Liver (tissue), 9 donors: ENCODE data around the gene MYOM3. TPM values are rescaled to one million over a fixed set of nuclear protein-coding genes. Genes with fewer than 3 reads are reported as not detected.

Source experiments
- DNase-seq: peaks from one replicate; pipeline ENCODE4 v3.0.0-alpha.2; 2017; ENCODE audit warnings: low spot score
- H3K27ac ChIP-seq, 2 donors: one replicate each; pipeline ENCODE4 v1.7.0; 2013; ENCODE audit warnings: inconsistent platforms in 2 of 2, low read length in 2 of 2, control low read depth in 1 of 2, low read depth in 1 of 2, mild to moderate bottlenecking in 1 of 2
- H3K27me3 ChIP-seq, 4 donors: one replicate each; pipeline versions ENCODE4 v1.6.1 to v1.7.0; 2013; ENCODE audit warnings: low read length in 3 of 4, inconsistent platforms in 1 of 4, mild to moderate bottlenecking in 1 of 4, moderate library complexity in 1 of 4; ENCODE audit not compliant: control insufficient read depth in 4 of 4, insufficient read depth in 4 of 4
- H3K36me3 ChIP-seq, 4 donors: one replicate each; pipeline versions ENCODE4 v1.6.1 to v1.7.0; 2013; ENCODE audit warnings: low read length in 3 of 4, mild to moderate bottlenecking in 3 of 4, low read depth in 1 of 4, moderate library complexity in 1 of 4; ENCODE audit not compliant: control insufficient read depth in 4 of 4, insufficient read depth in 3 of 4
- H3K4me1 ChIP-seq, 4 donors: one replicate each; pipeline versions ENCODE4 v1.6.1 to v1.7.0; 2013; ENCODE audit warnings: low read length in 3 of 4, mild to moderate bottlenecking in 3 of 4, moderate library complexity in 1 of 4; ENCODE audit not compliant: control insufficient read depth in 4 of 4, insufficient read depth in 4 of 4
- H3K4me3 ChIP-seq, 3 donors: one replicate each; pipeline versions ENCODE4 v1.6.1 to v1.7.0; 2013; ENCODE audit warnings: low read length in 3 of 3, control low read depth in 1 of 3, low read depth in 1 of 3, mild to moderate bottlenecking in 1 of 3
- H3K9ac ChIP-seq, 2 donors: one replicate each; pipeline ENCODE4 v1.7.0; 2013; ENCODE audit warnings: low read length in 2 of 2, mild to moderate bottlenecking in 2 of 2, moderate library complexity in 2 of 2, control low read depth in 1 of 2, low read depth in 1 of 2
- H3K9me3 ChIP-seq, 4 donors: one replicate each; pipeline versions ENCODE4 v1.6.1 to v1.7.0; 2013; ENCODE audit warnings: low read length in 3 of 4; ENCODE audit not compliant: control insufficient read depth in 4 of 4
- EGR1 ChIP-seq, 2 donors: IDR thresholded peaks; 2 replicates each; pipeline ENCODE4 v1.6.1; 2016 to 2018; ENCODE audit warnings: antibody characterized with exemption in 2 of 2, low read depth in 2 of 2
- FOXA1 ChIP-seq: IDR thresholded peaks from 2 replicates; pipeline ENCODE4 v1.6.1; 2016; ENCODE audit warnings: antibody characterized with exemption
- FOXA2 ChIP-seq: IDR thresholded peaks from 2 replicates; pipeline ENCODE4 v1.6.1; 2016; ENCODE audit warnings: antibody characterized with exemption
- GABPA ChIP-seq, 2 donors: IDR thresholded peaks in 1 of 2; conservative IDR thresholded peaks in 1 of 2; 2 replicates each; pipeline ENCODE4 v1.6.1; 2016; ENCODE audit warnings: antibody characterized with exemption in 2 of 2, mild to moderate bottlenecking in 1 of 2, moderate library complexity in 1 of 2
- HNF4A ChIP-seq, 2 donors: conservative IDR thresholded peaks; 2 replicates each; pipeline ENCODE4 v1.6.1; 2016; ENCODE audit warnings: antibody characterized with exemption in 2 of 2, mild to moderate bottlenecking in 2 of 2
- HNF4G ChIP-seq: IDR thresholded peaks from 2 replicates; pipeline ENCODE4 v1.6.1; 2016; ENCODE audit warnings: antibody characterized with exemption
- RAD21 ChIP-seq, 2 donors: IDR thresholded peaks; 2 replicates each; pipeline ENCODE4 v1.6.1; 2016; ENCODE audit warnings: antibody characterized with exemption in 2 of 2, mild to moderate bottlenecking in 2 of 2
- RXRA ChIP-seq, 2 donors: IDR thresholded peaks; 2 replicates each; pipeline ENCODE4 v1.6.1; 2017 to 2018; ENCODE audit warnings: antibody characterized with exemption in 2 of 2, mild to moderate bottlenecking in 1 of 2
- SP1 ChIP-seq: IDR thresholded peaks from 2 replicates; pipeline ENCODE4 v1.6.1; 2018; ENCODE audit warnings: antibody characterized with exemption, mild to moderate bottlenecking
- TAF1 ChIP-seq: conservative IDR thresholded peaks from 2 replicates; pipeline ENCODE4 v1.6.1; 2016; ENCODE audit warnings: antibody characterized with exemption, mild to moderate bottlenecking
- YY1 ChIP-seq: IDR thresholded peaks from 2 replicates; pipeline ENCODE4 v1.6.1; 2016; ENCODE audit warnings: antibody characterized with exemption, mild to moderate bottlenecking
- WGBS: extraction: QIAGEN DNeasy Blood & Tissue Kit; methylation state at CpG from one replicate; pipeline ENCODE4 v1.1.7; 2013; 5-methylcytosine and 5-hydroxymethylcytosine counted together
- polyA plus RNA-seq, 2 donors: library from polyadenylated mRNA; stranded (reverse) in 1 of 2; unstranded in 1 of 2; fragments of 200-250 nt in 1 of 2; fragments of >200 nt in 1 of 2; fragmentation: Nextera tagmentation in 1 of 2; extraction: Ambion mirVana in 1 of 2; gene quantifications; one replicate each; pipeline versions ENCODE4 v1.2.1 to v1.2.3, GENCODE V29; 2013 to 2015
- total RNA-seq, 2 donors: library from RNA; depleted of rRNA; stranded (reverse); fragments of >200 nt; gene quantifications; one replicate each; pipeline ENCODE4 v1.2.3, GENCODE V29; 2014
- TF ChIP-seq, protein P1 (sequence below): IDR thresholded peaks from 2 replicates; pipeline ENCODE4 v1.6.1; 2016; ENCODE audit warnings: antibody characterized with exemption
- TF ChIP-seq, protein P2 (sequence below): fragments of 150-350 bp; IDR thresholded peaks from 2 replicates; pipeline ENCODE4 v1.5.1; 2017; ENCODE audit warnings: improper control_type of control experiment, low read depth, low read length; ENCODE audit not compliant: missing input control
- TF ChIP-seq, protein P3 (sequence below): IDR thresholded peaks from 2 replicates; pipeline ENCODE4 v1.6.1; 2016; ENCODE audit warnings: antibody characterized with exemption
- TF ChIP-seq, protein P4 (sequence below): IDR thresholded peaks from 2 replicates; pipeline ENCODE4 v1.6.1; 2016; ENCODE audit warnings: antibody characterized with exemption
- donor health status: healthy.
- donor health status: healthy.
- donor health status: healthy.
- donor health status: healthy.
- donor health status: healthy.

The MYOM3 gene
- total and polyA plus RNA-seq, 4 donors: 0.01 to 0.17 (median 0.05) TPM; not detected in 1

DNA sequence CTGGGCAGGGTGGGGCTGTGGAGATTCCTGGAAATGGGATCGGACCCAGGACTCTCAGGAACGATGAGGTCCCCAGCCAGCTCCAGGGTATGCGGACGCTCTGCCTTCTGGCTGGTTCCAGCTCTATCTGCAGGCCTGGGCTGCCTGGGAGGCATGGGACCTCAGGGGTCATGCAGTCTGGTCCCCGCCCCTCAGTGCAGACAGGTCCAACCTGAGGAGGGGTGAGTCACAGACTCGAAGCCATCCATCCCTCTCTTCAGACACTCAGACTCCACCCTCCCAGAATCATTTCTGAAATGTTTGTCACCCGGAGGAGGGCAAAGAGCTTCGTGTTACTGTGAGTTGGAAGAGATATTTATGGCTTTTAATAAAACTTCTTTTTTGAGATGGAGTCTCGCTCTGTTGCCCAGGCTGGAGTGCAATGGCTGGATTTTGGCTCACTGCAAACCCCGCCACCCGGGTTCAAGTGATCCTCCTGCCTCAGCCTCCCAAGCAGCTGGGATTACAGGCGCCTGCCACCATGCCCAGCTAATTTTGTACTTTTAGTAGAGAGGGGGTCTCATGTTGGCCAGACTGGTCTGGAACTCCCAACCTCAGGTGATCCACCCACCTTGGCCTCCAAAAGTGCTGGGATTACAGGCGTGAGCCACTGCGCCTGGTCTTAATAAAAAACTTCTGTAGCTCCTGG, 5.9 kb upstream of the MYOM3 start:
- H3K27ac ChIP-seq: no peak overlapping the region
- no peak overlapping the region for H3K9ac ChIP-seq
- H3K27me3 ChIP-seq: no peaks in the 10 kb centered on the region
- TF ChIP-seq HNF4G: no peak
- TF ChIP-seq, protein P1, sequence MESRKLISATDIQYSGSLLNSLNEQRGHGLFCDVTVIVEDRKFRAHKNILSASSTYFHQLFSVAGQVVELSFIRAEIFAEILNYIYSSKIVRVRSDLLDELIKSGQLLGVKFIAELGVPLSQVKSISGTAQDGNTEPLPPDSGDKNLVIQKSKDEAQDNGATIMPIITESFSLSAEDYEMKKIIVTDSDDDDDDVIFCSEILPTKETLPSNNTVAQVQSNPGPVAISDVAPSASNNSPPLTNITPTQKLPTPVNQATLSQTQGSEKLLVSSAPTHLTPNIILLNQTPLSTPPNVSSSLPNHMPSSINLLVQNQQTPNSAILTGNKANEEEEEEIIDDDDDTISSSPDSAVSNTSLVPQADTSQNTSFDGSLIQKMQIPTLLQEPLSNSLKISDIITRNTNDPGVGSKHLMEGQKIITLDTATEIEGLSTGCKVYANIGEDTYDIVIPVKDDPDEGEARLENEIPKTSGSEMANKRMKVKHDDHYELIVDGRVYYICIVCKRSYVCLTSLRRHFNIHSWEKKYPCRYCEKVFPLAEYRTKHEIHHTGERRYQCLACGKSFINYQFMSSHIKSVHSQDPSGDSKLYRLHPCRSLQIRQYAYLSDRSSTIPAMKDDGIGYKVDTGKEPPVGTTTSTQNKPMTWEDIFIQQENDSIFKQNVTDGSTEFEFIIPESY: no peak
- TF ChIP-seq RXRA (IDR thresholded peaks at IDR 0.05): no peak
- no peak for TF ChIP-seq GABPA (IDR thresholded peaks at IDR 0.05 in 1 of 2, conservative IDR thresholded peaks at IDR 0.05 in 1 of 2)
- TF ChIP-seq, protein P2, sequence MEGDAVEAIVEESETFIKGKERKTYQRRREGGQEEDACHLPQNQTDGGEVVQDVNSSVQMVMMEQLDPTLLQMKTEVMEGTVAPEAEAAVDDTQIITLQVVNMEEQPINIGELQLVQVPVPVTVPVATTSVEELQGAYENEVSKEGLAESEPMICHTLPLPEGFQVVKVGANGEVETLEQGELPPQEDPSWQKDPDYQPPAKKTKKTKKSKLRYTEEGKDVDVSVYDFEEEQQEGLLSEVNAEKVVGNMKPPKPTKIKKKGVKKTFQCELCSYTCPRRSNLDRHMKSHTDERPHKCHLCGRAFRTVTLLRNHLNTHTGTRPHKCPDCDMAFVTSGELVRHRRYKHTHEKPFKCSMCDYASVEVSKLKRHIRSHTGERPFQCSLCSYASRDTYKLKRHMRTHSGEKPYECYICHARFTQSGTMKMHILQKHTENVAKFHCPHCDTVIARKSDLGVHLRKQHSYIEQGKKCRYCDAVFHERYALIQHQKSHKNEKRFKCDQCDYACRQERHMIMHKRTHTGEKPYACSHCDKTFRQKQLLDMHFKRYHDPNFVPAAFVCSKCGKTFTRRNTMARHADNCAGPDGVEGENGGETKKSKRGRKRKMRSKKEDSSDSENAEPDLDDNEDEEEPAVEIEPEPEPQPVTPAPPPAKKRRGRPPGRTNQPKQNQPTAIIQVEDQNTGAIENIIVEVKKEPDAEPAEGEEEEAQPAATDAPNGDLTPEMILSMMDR: no peak
- TF ChIP-seq, protein P3, sequence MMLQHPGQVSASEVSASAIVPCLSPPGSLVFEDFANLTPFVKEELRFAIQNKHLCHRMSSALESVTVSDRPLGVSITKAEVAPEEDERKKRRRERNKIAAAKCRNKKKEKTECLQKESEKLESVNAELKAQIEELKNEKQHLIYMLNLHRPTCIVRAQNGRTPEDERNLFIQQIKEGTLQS: no peak
- no peak for TF ChIP-seq FOXA2
- TF ChIP-seq RAD21 (IDR thresholded peaks at IDR 0.05): no peak
- TF ChIP-seq YY1: no peak
- TF ChIP-seq HNF4A (conservative IDR thresholded peaks at IDR 0.05): no peak
- TF ChIP-seq SP1: no peak
- TF ChIP-seq EGR1 (IDR thresholded peaks at IDR 0.05; ENCODE audit: low read depth in 2 of 2): no peak
- WGBS: 89% methylated on average over 14 of the region's 14 CpGs
- DNase-seq: no peak
- H3K36me3 ChIP-seq: no peaks in the 10 kb centered on the region
- H3K9me3 ChIP-seq: no peaks in the 10 kb centered on the region
- H3K4me3 ChIP-seq: no peak overlapping the region
- peaks cover 0 to 22% (median 13%) of the 10 kb centered on the region in 4 donors for H3K4me1 ChIP-seq

DNA sequence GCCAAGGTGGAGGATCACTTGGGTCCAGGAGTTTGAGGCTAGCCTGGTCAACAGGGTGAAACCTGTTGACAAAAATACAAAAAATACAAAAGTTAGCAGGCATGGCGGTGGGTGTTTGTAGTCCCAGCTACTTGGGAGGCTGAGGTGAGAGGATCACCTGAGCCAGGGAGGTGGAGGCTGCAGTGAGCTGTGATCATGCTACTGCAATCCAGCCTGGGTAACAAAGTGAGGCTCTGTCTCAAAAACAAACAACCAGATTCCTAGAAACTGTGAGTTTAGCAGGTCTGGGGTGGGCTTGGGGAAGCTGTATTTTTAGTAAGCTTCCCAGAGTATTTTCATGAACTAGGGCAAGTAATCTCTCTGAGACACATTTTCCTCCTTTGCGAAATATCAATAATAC, 5.2 kb upstream of the MYOM3 start:
- no peaks in the 10 kb centered on the region for H3K9me3 ChIP-seq
- peaks cover 0 to 22% (median 13%) of the 10 kb centered on the region in 4 donors for H3K4me1 ChIP-seq
- no peaks in the 10 kb centered on the region for H3K27me3 ChIP-seq
- H3K9ac ChIP-seq: no peak overlapping the region
- no peaks in the 10 kb centered on the region for H3K36me3 ChIP-seq
- no peak for TF ChIP-seq FOXA2
- TF ChIP-seq, protein P3: no peak
- TF ChIP-seq, protein P2: no peak
- no peak for TF ChIP-seq GABPA (IDR thresholded peaks at IDR 0.05 in 1 of 2, conservative IDR thresholded peaks at IDR 0.05 in 1 of 2)
- no peak for TF ChIP-seq HNF4G
- TF ChIP-seq, protein P1: no peak
- no peak for TF ChIP-seq FOXA1
- no peak for TF ChIP-seq EGR1 (IDR thresholded peaks at IDR 0.05; ENCODE audit: low read depth in 2 of 2)
- no peak for TF ChIP-seq RXRA (IDR thresholded peaks at IDR 0.05)
- no peak for TF ChIP-seq TAF1
- TF ChIP-seq, protein P4, sequence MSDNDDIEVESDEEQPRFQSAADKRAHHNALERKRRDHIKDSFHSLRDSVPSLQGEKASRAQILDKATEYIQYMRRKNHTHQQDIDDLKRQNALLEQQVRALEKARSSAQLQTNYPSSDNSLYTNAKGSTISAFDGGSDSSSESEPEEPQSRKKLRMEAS: no peak
- TF ChIP-seq HNF4A (conservative IDR thresholded peaks at IDR 0.05): no peak
- no peak overlapping the region for H3K27ac ChIP-seq
- no peak for DNase-seq
- 96% methylated on average over 2 of the region's 2 CpGs for WGBS
- H3K4me3 ChIP-seq: no peak overlapping the region
